Esophagus muscularis mucosa (tissue), 4 donors: Measurements from ENCODE around the gene RSRC1. TPM values are rescaled to one million over a fixed set of nuclear protein-coding genes. Genes with fewer than 3 reads are reported as not detected.

Experiments used
- DNase-seq: peaks from one replicate; pipeline ENCODE4 v3.0.0-alpha.2; 2017; ENCODE audit errors: extremely low spot score
- H3K27ac ChIP-seq, 4 donors: fragments of 200-600 bp; sonication (generic); replicated peaks in 1 of 4; 1 replicate in 3 of 4; 2 replicates in 1 of 4; pipeline ENCODE4 v1.5.1; 2016 to 2019; ENCODE audit warnings: mild to moderate bottlenecking in 1 of 4
- H3K27me3 ChIP-seq, 4 donors: fragments of 200-600 bp; sonication (generic); one replicate each; pipeline versions ENCODE4 v1.5.1 to v1.6.0; 2016 to 2019
- H3K36me3 ChIP-seq, 4 donors: fragments of 200-600 bp; sonication (generic); one replicate each; pipeline ENCODE4 v1.5.1; 2016 to 2019
- H3K4me1 ChIP-seq, 4 donors: fragments of 200-600 bp; sonication (generic); one replicate each; pipeline ENCODE4 v1.5.1; 2016 to 2019
- H3K4me3 ChIP-seq, 4 donors: fragments of 200-600 bp; sonication (generic); 1 replicate in 2 of 4; 2 replicates in 2 of 4; pipeline ENCODE4 v1.5.1; 2016 to 2019; ENCODE audit warnings: mild to moderate bottlenecking in 4 of 4, moderate library complexity in 1 of 4
- H3K9me3 ChIP-seq, 4 donors: fragments of 200-600 bp; sonication (generic); 1 replicate in 3 of 4; 2 replicates in 1 of 4; pipeline ENCODE4 v1.5.1; 2016 to 2019
- EP300 ChIP-seq: sonication (generic); formaldehyde crosslinking; IDR thresholded peaks from one replicate; pipeline ENCODE4 v1.6.1; 2017; ENCODE audit warnings: antibody characterized with exemption
- POLR2A ChIP-seq: fragments of 450-650 bp; IDR thresholded peaks from one replicate; pipeline ENCODE4 v1.6.1; 2017; ENCODE audit warnings: antibody characterized with exemption, moderate library complexity, mild to moderate bottlenecking, low read depth
- POLR2AphosphoS5 ChIP-seq, 2 donors: sonication (generic); formaldehyde crosslinking; IDR thresholded peaks; one replicate each; pipeline ENCODE4 v1.6.1; 2017; ENCODE audit warnings: antibody characterized with exemption in 2 of 2
- WGBS: methylation state at CpG from one replicate; pipeline ENCODE4 v1.1.5; 2018; 5-methylcytosine and 5-hydroxymethylcytosine counted together
- intact Hi-C: fragments of 100-400 bp; cut with DNase I; formaldehyde crosslinking; loops from one replicate; pipeline ENCODE4 v1.15.1; 2023
- total RNA-seq, 4 donors: library from RNA; depleted of rRNA; stranded (reverse); fragments of >200 nt; gene quantifications; one replicate each; pipeline versions ENCODE4 v1.1.0 to v1.2.1, GENCODE V29; 2016
- TF ChIP-seq, protein P1 (sequence below), 3 experiments: fragments of 200-600 bp in 2 of 3; fragments of 450-650 bp in 1 of 3; sonication (generic) in 2 of 3; IDR thresholded peaks; one replicate each; pipeline ENCODE4 v1.5.1; 2017 to 2019; ENCODE audit warnings: antibody characterized with exemption in 3 of 3, mild to moderate bottlenecking in 2 of 3, moderate library complexity in 1 of 3

RSRC1 gene
- total RNA-seq, 4 donors from 2014 or later = 33.1 to 57.3 (median 40.6) TPM

GRCh38 chr3:158465074-158465473, 355.2 kb downstream of the RSRC1 start:
- no peak overlapping the region for H3K27ac ChIP-seq
- intact Hi-C loops = no loop called here
- H3K9me3 ChIP-seq = no peaks in the 10 kb centered on the region
- H3K27me3 ChIP-seq = no peaks in the 10 kb centered on the region
- no peak for TF ChIP-seq POLR2AphosphoS5 (IDR thresholded peaks at IDR 0.05)
- no peaks in the 10 kb centered on the region for H3K36me3 ChIP-seq
- DNase-seq = no peak
- no peak overlapping the region for H3K4me3 ChIP-seq
- no peaks in the 10 kb centered on the region for H3K4me1 ChIP-seq
- WGBS = 77% methylated on average over 2 of the region's 3 CpGs

DNA sequence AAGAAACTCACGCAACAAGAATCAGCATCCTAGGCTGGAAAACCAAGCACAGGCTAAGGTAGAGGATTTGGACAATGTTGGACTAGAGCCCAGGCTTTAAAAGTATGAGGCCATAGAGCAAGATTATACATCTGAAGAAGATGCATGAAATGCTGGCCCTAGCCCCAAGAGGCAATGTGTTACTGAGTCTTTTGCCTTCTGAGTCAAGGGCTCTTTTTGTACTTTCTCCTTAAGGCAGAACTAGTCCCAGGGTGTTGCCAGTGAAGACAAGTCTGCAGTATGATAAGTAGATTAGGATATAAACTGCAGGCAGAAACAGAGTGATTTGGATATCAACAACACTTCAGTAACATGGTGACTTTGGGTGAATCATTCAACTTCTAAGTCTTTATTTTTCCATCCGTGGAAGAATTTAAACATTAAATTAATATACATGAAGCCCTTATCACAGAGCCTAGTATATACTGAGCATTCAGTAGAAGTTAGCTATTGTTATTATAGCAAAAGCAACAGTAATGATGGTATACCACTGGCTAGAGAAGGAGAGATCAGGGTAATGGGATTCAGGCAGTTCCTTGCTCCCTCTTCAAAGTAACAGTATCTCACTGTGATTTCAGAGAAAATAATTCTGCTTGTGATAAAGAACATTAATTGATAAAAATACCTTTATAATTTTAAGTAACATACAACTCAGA, 361.2 kb downstream of the RSRC1 start:
- no peak for TF ChIP-seq POLR2A
- no peak for TF ChIP-seq POLR2AphosphoS5 (IDR thresholded peaks at IDR 0.05)
- TF ChIP-seq, protein P1, sequence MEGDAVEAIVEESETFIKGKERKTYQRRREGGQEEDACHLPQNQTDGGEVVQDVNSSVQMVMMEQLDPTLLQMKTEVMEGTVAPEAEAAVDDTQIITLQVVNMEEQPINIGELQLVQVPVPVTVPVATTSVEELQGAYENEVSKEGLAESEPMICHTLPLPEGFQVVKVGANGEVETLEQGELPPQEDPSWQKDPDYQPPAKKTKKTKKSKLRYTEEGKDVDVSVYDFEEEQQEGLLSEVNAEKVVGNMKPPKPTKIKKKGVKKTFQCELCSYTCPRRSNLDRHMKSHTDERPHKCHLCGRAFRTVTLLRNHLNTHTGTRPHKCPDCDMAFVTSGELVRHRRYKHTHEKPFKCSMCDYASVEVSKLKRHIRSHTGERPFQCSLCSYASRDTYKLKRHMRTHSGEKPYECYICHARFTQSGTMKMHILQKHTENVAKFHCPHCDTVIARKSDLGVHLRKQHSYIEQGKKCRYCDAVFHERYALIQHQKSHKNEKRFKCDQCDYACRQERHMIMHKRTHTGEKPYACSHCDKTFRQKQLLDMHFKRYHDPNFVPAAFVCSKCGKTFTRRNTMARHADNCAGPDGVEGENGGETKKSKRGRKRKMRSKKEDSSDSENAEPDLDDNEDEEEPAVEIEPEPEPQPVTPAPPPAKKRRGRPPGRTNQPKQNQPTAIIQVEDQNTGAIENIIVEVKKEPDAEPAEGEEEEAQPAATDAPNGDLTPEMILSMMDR (IDR thresholded peaks at IDR 0.05) = no peak
- TF ChIP-seq EP300 = no peak

DNA sequence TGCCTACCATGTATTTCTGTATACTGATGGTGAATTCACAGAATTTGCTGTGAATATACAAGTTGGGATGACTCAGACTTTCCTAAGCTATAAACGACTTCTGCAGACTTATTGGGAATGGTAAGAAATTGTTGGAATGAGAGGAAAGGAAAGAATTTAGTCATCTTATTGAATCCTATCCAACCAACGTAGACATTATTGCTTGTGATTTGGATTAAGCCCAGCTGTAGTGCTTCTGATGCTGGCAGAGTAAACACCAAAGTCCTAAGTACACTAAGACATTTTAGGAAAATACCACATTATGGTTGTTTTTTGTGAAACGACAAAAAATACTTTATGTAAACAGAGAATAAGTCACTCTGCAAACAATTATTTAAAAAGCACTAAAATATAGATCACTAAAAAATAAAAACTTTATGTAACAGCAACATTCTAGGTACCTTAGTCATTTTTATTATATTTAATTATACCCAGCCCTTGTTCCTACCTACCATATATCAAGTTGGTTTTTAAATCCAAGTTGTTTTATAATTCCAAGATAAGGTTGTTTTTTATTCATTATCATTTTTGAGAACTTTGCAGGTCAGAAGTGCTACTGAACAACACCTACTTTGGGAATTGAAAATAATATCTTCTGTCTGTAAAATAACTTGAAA, 361.9 kb downstream of the RSRC1 start:
- no peaks in the 10 kb centered on the region for H3K27me3 ChIP-seq
- H3K4me1 ChIP-seq = peaks cover 0 to 9% (median 4%) of the 10 kb centered on the region in 4 donors
- intact Hi-C loops = no loop called here
- no peak for DNase-seq
- no peak overlapping the region for H3K27ac ChIP-seq
- TF ChIP-seq, protein P1 (IDR thresholded peaks at IDR 0.05) = no peak
- no peak for TF ChIP-seq POLR2A
- no peak for TF ChIP-seq EP300
- TF ChIP-seq POLR2AphosphoS5 (IDR thresholded peaks at IDR 0.05) = no peak
- no peaks in the 10 kb centered on the region for H3K36me3 ChIP-seq
- WGBS = 36% methylated on average over 3 of the region's 3 CpGs
- no peaks in the 10 kb centered on the region for H3K9me3 ChIP-seq
- no peak overlapping the region for H3K4me3 ChIP-seq

More for the DNA sequence above, 361.2 kb downstream of the RSRC1 start:
- no peak overlapping the region for H3K4me3 ChIP-seq
- no peaks in the 10 kb centered on the region for H3K9me3 ChIP-seq
- intact Hi-C loops = no loop called here
- WGBS = 78% methylated on average over 2 of the region's 2 CpGs
- no peak for DNase-seq
- H3K4me1 ChIP-seq = peaks cover 0 to 9% (median 4%) of the 10 kb centered on the region in 4 donors
- no peaks in the 10 kb centered on the region for H3K36me3 ChIP-seq
- H3K27ac ChIP-seq = no peak overlapping the region
- H3K27me3 ChIP-seq = no peaks in the 10 kb centered on the region

GRCh38 chr3:158479051-158479450, 369.2 kb downstream of the RSRC1 start:
- Histone ChIP-seq H3K9me3 (no peaks in the 10 kb centered on the region), H3K27ac (no peak overlapping the region), H3K4me1 (no peaks in the 10 kb centered on the region), H3K36me3 (no peaks in the 10 kb centered on the region), H3K27me3 (no peaks in the 10 kb centered on the region), H3K4me3 (no peak overlapping the region)
- DNase-seq = no peak
- TF ChIP-seq, protein P1 (IDR thresholded peaks at IDR 0.05) = no peak
- no peak for TF ChIP-seq EP300
- no peak for TF ChIP-seq POLR2A
- TF ChIP-seq POLR2AphosphoS5 (IDR thresholded peaks at IDR 0.05) = no peak
- intact Hi-C loops = no loop called here
- WGBS = 96% methylated on average over 2 of the region's 2 CpGs

- Histone ChIP-seq H3K36me3 (no peaks in the 10 kb centered on the region), H3K9me3 (no peaks in the 10 kb centered on the region), H3K4me3 (no peak overlapping the region), H3K27me3 (no peaks in the 10 kb centered on the region), H3K4me1 (no peaks in the 10 kb centered on the region), H3K27ac (no peak overlapping the region)
- TF ChIP-seq EP300 = no peak
- TF ChIP-seq, protein P1 (IDR thresholded peaks at IDR 0.05) = no peak
- no peak for TF ChIP-seq POLR2AphosphoS5 (IDR thresholded peaks at IDR 0.05)
- no peak for TF ChIP-seq POLR2A
- 89% methylated on average over 7 of the region's 7 CpGs for WGBS
- DNase-seq = no peak
- intact Hi-C loops = no loop called here
Measured at GRCh38 chr3:158483701-158484235, 373.9 kb downstream of the RSRC1 start.
